ENCODE data around the gene CD22.

- no peak for TF ChIP-seq CTCF (conservative IDR thresholded peaks at IDR 0.05)
- no peak for TF ChIP-seq ZFX (IDR thresholded peaks at IDR 0.05)
Observed at GRCh38 chr19:35291916-35292315, 37.1 kb upstream of the CD22 start, which contains the start of gene MAG.

Data from C4-2B (cell line).